Smooth muscle cell (in vitro differentiated cells): Measurements from ENCODE around the gene NCS1. TPM values are rescaled to one million over a fixed set of nuclear protein-coding genes. Genes with fewer than 3 reads are reported as not detected.

Source experiments
- DNase-seq: peaks from one replicate; lab custom pipeline; 2025; ENCODE audit not compliant: unreplicated experiment; lab: John Stamatoyannopoulos, UW
- H2AFZ ChIP-seq: fragments of 200-600 bp; sonication (generic); 2 replicates; pipeline ENCODE4 v1.6.0; 2016; ENCODE audit warnings: antibody characterized with exemption, low read depth, mild to moderate bottlenecking
- H3F3A ChIP-seq: fragments of 200-600 bp; sonication (generic); 2 replicates; pipeline ENCODE4 v1.6.0; 2017; ENCODE audit warnings: antibody characterized with exemption, low read depth
- H3K27ac ChIP-seq: fragments of 200-600 bp; sonication (generic); 2 replicates; pipeline ENCODE4 v1.5.1; 2016; ENCODE audit warnings: low read depth, mild to moderate bottlenecking
- H3K27me3 ChIP-seq: fragments of 200-600 bp; sonication (generic); 2 replicates; pipeline ENCODE4 v1.6.1; 2016; ENCODE audit warnings: low read depth, mild to moderate bottlenecking
- H3K36me3 ChIP-seq: fragments of 200-600 bp; sonication (generic); 2 replicates; pipeline ENCODE4 v1.5.1; 2016; ENCODE audit warnings: low read depth
- H3K4me1 ChIP-seq: fragments of 200-600 bp; sonication (generic); 2 replicates; pipeline ENCODE4 v1.5.1; 2016; ENCODE audit warnings: low read depth
- H3K4me2 ChIP-seq: fragments of 200-600 bp; sonication (generic); 2 replicates; pipeline ENCODE4 v1.6.0; 2016; ENCODE audit warnings: mild to moderate bottlenecking
- H3K4me3 ChIP-seq: fragments of 200-600 bp; sonication (generic); 2 replicates; pipeline ENCODE4 v1.5.1; 2016; ENCODE audit warnings: mild to moderate bottlenecking
- H3K79me2 ChIP-seq: fragments of 200-600 bp; sonication (generic); 2 replicates; pipeline ENCODE4 v1.6.0; 2016; ENCODE audit warnings: low read depth, mild to moderate bottlenecking
- H3K9ac ChIP-seq: fragments of 200-600 bp; sonication (generic); 2 replicates; pipeline ENCODE4 v1.6.0; 2016; ENCODE audit warnings: low read depth
- H3K9me3 ChIP-seq: fragments of 200-600 bp; sonication (generic); replicated peaks from 2 replicates; pipeline ENCODE4 v1.5.1; 2016; ENCODE audit warnings: low read depth
- H4K20me1 ChIP-seq: fragments of 200-600 bp; sonication (generic); 2 replicates; pipeline ENCODE4 v1.6.0; 2016; ENCODE audit warnings: low read depth
- CTCF ChIP-seq: fragments of 200-600 bp; sonication (generic); IDR thresholded peaks from 2 replicates; pipeline ENCODE4 v1.5.1; 2017; ENCODE audit warnings: borderline replicate concordance, mild to moderate bottlenecking, antibody characterized with exemption; ENCODE audit not compliant: insufficient read depth, poor library complexity, severe bottlenecking
- WGBS: methylation state at CpG from one replicate; pipeline ENCODE4 v1.1.7; 2016; ENCODE audit warnings: low lambda C conversion rate; 5-methylcytosine and 5-hydroxymethylcytosine counted together
- polyA plus RNA-seq: library from polyadenylated mRNA; unstranded; fragments of >200 nt; fragmentation: Nextera tagmentation; extraction: Ambion mirVana; gene quantifications from 2 replicates; pipeline ENCODE4 v1.2.1, GENCODE V29; 2016
- total RNA-seq: library from RNA; depleted of rRNA; stranded (reverse); fragments of >200 nt; gene quantifications from 2 replicates; pipeline ENCODE4 v1.2.3, GENCODE V29; 2014

Gene NCS1
- total and polyA plus RNA-seq, 2 experiments from 2014 or later: 28.0 to 59.3 TPM

DNA sequence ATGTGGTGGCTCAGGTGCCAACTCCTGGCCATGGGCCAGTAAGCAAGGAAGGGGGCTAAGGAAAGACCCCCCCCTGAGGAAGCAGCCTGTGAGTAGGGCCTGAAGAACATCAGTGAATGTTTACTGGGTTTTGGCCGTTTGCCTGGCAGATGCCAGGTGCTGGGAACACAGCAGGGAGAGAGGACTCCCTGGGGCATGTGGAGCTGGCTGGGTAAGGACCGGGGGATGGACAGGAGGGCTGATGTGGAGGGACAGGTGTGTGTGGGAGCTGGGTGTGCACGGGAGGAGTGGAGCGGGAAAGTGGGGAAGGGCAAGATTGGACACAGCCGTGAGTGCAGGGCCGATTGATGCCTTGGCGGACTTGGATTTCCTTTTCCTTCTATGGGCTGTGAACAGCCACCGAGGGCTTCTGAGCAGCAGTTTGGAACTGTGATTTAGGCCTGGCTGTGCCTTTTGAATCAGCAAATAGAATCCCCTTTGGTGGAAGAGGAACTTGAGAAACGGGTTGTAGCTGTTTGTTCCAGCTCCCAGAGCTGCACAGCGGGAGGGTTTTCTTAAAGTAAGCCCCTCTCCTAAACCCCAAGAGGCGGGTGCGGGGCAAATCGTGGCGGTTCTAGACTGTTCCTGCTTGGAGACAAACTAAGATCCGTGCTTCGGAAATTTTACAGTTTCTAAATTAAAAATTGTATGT lies 96.5 kb downstream of the NCS1 start:
- Histone ChIP-seq H3K9ac (no peak overlapping the region), H3K4me1 (peaks cover 3% of the 10 kb centered on the region), H3F3A (peaks cover 4% of the 10 kb centered on the region), H4K20me1 (no peaks in the 10 kb centered on the region), H3K9me3 (no peaks in the 10 kb centered on the region), H3K27ac (no peak overlapping the region), H3K36me3 (no peaks in the 10 kb centered on the region), H3K79me2 (no peaks in the 10 kb centered on the region), H3K4me2 (no peak overlapping the region), H3K4me3 (no peak overlapping the region), H3K27me3 (peaks cover 53% of the 10 kb centered on the region), H2AFZ (no peak overlapping the region)
- TF ChIP-seq CTCF: no peak
- no peak for DNase-seq
- 64% methylated on average over 16 of the region's 16 CpGs for WGBS

DNA sequence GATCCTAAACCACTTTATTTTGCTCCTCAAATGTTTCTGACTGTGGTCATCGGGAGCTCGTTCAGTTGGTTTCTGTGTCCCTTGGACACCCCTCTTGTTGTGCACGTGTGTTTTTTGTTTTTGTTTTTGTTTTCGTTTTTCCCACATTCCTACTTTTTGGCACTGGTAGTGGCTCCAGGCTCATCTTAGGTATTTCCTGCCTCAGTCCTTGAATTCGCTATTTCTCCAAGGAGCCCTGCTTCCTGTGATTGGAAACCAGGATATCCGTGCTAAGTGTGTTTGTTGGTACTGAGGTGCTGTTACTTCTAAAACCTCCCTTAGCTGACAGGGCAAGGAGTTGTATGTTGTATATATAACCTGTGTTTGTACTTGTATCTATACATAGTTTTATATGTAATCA lies 99.3 kb downstream of the NCS1 start:
- H3K79me2 ChIP-seq: no peaks in the 10 kb centered on the region
- no peak overlapping the region for H3K9ac ChIP-seq
- no peaks in the 10 kb centered on the region for H3K36me3 ChIP-seq
- H2AFZ ChIP-seq: no peak overlapping the region
- H3K27ac ChIP-seq: no peak overlapping the region
- H3K4me1 ChIP-seq: peaks cover 3% of the 10 kb centered on the region
- no peak for DNase-seq
- no peaks in the 10 kb centered on the region for H3F3A ChIP-seq
- TF ChIP-seq CTCF: no peak
- no peak overlapping the region for H3K4me3 ChIP-seq
- peaks cover 27% of the 10 kb centered on the region for H3K27me3 ChIP-seq
- WGBS: 89% methylated on average over 6 of the region's 6 CpGs
- H4K20me1 ChIP-seq: no peaks in the 10 kb centered on the region
- H3K4me2 ChIP-seq: no peak overlapping the region
- H3K9me3 ChIP-seq: no peaks in the 10 kb centered on the region

DNA sequence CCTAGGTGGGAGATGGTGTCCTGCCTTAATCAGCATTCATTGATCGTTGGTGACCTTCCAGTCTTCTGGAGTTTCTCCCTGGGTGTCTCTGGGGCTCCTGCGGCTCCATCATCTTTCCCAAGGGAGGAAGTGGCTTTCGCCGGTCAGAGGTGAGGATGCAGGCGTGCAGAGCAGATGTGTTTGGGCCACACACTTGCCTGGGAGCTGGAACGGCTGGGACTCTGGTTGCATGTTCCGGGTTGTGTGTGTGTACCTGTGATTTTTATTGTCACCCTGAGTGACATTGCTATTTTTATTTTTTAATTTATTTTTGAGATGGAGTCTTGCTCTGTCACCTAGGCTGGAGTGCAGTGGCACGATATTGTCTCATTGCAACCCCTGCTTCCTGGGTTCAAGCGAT lies 103.0 kb downstream of the NCS1 start:
- Histone ChIP-seq H4K20me1 (no peaks in the 10 kb centered on the region), H3K4me3 (no peak overlapping the region)

More for the DNA sequence above, 103.0 kb downstream of the NCS1 start:
- H3K27ac ChIP-seq: no peak overlapping the region
- TF ChIP-seq CTCF: no peak
- H3K4me1 ChIP-seq: no peaks in the 10 kb centered on the region
- no peaks in the 10 kb centered on the region for H3K27me3 ChIP-seq
- no peak overlapping the region for H3K4me2 ChIP-seq
- no peaks in the 10 kb centered on the region for H3K9me3 ChIP-seq
- H3K36me3 ChIP-seq: no peaks in the 10 kb centered on the region
- no peaks in the 10 kb centered on the region for H3K79me2 ChIP-seq
- no peak overlapping the region for H2AFZ ChIP-seq
- no peak for DNase-seq
- H3K9ac ChIP-seq: no peak overlapping the region
- WGBS: 93% methylated on average over 9 of the region's 9 CpGs
- H3F3A ChIP-seq: no peaks in the 10 kb centered on the region
